HepG2 (cell line): ENCODE results near the gene EPG5. TPM values are rescaled to one million over a fixed set of nuclear protein-coding genes. Genes with fewer than 3 reads are reported as not detected.
A peak's percentile ranks its signal among the peaks of the same experiment; 100 is the strongest.

ENCODE experiments used
- CENPT ChIP-seq: sonication (generic); formaldehyde crosslinking; IDR thresholded peaks from 2 replicates; pipeline ENCODE4 v1.8.0; 2022; ENCODE audit warnings: low read depth, mild to moderate bottlenecking, moderate library complexity, missing genetic modification reagents
- EP300 ChIP-seq, 3 experiments: sonication (generic) in 1 of 3; formaldehyde crosslinking in 1 of 3; IDR thresholded peaks; 2 replicates each; pipeline versions ENCODE4 v1.5.1 to v1.6.1; 2011 to 2020; ENCODE audit warnings: low read depth in 2 of 3, low read length in 2 of 3, borderline replicate concordance in 1 of 3, improper control_type of control experiment in 1 of 3, mild to moderate bottlenecking in 1 of 3, missing genetic modification reagents in 1 of 3, moderate library complexity in 1 of 3
- FOXP4 ChIP-seq: sonication (generic); formaldehyde crosslinking; IDR thresholded peaks from 2 replicates; pipeline ENCODE4 v1.4.0; 2020; ENCODE audit warnings: missing genetic modification reagents
- NR2F6 ChIP-seq, 2 experiments: IDR thresholded peaks; 2 replicates each; pipeline ENCODE4 v1.6.1; 2016; ENCODE audit warnings: antibody characterized with exemption in 1 of 2, mild to moderate bottlenecking in 1 of 2
- RARA ChIP-seq: IDR thresholded peaks from 2 replicates; pipeline ENCODE4 v1.6.1; 2016; ENCODE audit warnings: missing genetic modification reagents, missing compliant biosample characterization
- RXRB ChIP-seq: IDR thresholded peaks from 2 replicates; pipeline ENCODE4 v1.6.1; 2016; ENCODE audit warnings: borderline replicate concordance, missing genetic modification reagents, missing compliant biosample characterization
- ZFX ChIP-seq: sonication (generic); formaldehyde crosslinking; IDR thresholded peaks from 2 replicates; pipeline ENCODE4 v1.4.0; 2020; ENCODE audit warnings: mild to moderate bottlenecking, low read depth, missing genetic modification reagents, moderate library complexity
- polyA plus RNA-seq, 8 experiments: library from polyadenylated mRNA; depleted of rRNA in 3 of 8; stranded (reverse) in 7 of 8; unstranded in 1 of 8; fragments of >200 nt; fragmentation: Illumina TruSeq in 4 of 8; extraction: Trizol in 4 of 8; gene quantifications; 2 replicates each; pipeline versions ENCODE4 v1.2.1 to v1.2.3, GENCODE V29; 2011 to 2016; ENCODE audit warnings: low read depth in 4 of 8, missing spikeins in 1 of 8, mixed read lengths in 1 of 8; ENCODE audit not compliant: insufficient read depth in 1 of 8
- total RNA-seq, 5 experiments: library from RNA; depleted of rRNA; stranded (reverse); fragments of >200 nt; fragmentation: Illumina TruSeq; extraction: Trizol; gene quantifications; 2 replicates each; pipeline ENCODE4 v1.2.3, GENCODE V29; 2016; ENCODE audit warnings: low read depth in 1 of 5
- TF ChIP-seq, protein P1 (sequence below): sonication (generic); formaldehyde crosslinking; IDR thresholded peaks from 2 replicates; pipeline ENCODE4 v1.4.0; 2020; ENCODE audit warnings: mild to moderate bottlenecking, low read depth, missing genetic modification reagents
- TF ChIP-seq, protein P2 (sequence below): sonication (generic); formaldehyde crosslinking; conservative IDR thresholded peaks from 2 replicates; pipeline ENCODE4 v1.4.0; 2020; ENCODE audit warnings: mild to moderate bottlenecking, missing genetic modification reagents, moderate library complexity

The EPG5 gene
- total and polyA plus RNA-seq, 2 of the 13 experiments (the other 11 are each of a cell fraction or from before 2014, with no cell fraction given) = 6.7 to 9.3 TPM

DNA sequence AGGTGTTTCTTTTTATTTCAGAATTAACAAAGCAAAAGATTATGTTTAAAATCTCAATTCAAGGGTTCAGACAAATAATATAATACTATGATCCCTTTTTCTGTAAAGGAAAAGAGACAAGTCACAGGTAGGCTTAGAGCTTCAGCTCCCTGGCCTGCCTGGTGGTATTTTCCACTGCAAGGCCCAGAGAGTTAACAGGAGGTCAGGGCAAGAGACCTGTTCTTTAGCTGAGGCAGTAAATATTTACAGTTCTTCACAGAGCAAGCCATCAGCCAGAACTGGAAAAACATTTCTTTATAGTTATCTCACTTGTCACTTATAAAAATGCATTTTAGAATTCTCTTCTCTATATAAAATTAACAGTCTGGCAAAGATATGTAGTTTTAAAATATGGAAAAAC lies 70.1 kb downstream of the EPG5 start (continued):
- TF ChIP-seq, protein P1, sequence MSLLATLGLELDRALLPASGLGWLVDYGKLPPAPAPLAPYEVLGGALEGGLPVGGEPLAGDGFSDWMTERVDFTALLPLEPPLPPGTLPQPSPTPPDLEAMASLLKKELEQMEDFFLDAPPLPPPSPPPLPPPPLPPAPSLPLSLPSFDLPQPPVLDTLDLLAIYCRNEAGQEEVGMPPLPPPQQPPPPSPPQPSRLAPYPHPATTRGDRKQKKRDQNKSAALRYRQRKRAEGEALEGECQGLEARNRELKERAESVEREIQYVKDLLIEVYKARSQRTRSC = no peak
- TF ChIP-seq RXRB (peak; percentile 58; the same call in 1 of the 2 replicates), FOXP4 (CRISPR knock-in tag) (0 out of 2 replicates have a peak, but pooled peaks have one; percentile 20), RARA (peak; percentile 35; the same call in 1 of the 2 replicates), CENPT (CRISPR knock-in tag) (no peak), NR2F6 (IDR thresholded peaks at IDR 0.05) (0 out of 2 replicates have a peak, but pooled peaks have one; percentile 35), NR2F6 (CRISPR knock-in tag; IDR thresholded peaks at IDR 0.05) (peak; percentile 50; the same call in 1 of the 2 replicates), EP300 (IDR thresholded peaks at IDR 0.05; ENCODE audit: low read depth in 2 of 2, low read length in 2 of 2) (peak in 1 of 2 experiments; percentile 29; a peak in 1 of 4 replicates), EP300 (CRISPR knock-in tag; IDR thresholded peaks at IDR 0.05; ENCODE audit: borderline replicate concordance) (no peak), ZFX (CRISPR knock-in tag) (peak; percentile 50; the same call in 1 of the 2 replicates)
- TF ChIP-seq, protein P2, sequence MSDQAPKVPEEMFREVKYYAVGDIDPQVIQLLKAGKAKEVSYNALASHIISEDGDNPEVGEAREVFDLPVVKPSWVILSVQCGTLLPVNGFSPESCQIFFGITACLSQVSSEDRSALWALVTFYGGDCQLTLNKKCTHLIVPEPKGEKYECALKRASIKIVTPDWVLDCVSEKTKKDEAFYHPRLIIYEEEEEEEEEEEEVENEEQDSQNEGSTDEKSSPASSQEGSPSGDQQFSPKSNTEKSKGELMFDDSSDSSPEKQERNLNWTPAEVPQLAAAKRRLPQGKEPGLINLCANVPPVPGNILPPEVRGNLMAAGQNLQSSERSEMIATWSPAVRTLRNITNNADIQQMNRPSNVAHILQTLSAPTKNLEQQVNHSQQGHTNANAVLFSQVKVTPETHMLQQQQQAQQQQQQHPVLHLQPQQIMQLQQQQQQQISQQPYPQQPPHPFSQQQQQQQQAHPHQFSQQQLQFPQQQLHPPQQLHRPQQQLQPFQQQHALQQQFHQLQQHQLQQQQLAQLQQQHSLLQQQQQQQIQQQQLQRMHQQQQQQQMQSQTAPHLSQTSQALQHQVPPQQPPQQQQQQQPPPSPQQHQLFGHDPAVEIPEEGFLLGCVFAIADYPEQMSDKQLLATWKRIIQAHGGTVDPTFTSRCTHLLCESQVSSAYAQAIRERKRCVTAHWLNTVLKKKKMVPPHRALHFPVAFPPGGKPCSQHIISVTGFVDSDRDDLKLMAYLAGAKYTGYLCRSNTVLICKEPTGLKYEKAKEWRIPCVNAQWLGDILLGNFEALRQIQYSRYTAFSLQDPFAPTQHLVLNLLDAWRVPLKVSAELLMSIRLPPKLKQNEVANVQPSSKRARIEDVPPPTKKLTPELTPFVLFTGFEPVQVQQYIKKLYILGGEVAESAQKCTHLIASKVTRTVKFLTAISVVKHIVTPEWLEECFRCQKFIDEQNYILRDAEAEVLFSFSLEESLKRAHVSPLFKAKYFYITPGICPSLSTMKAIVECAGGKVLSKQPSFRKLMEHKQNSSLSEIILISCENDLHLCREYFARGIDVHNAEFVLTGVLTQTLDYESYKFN (CRISPR knock-in tag) = peak; percentile 53
